ENCODE measurements around the gene SMCO1.
"Not testable (repeated sequence)": the region's sequence is repeated elsewhere in the genome, so short reads cannot be mapped to it uniquely, and the experiment has no call there.

Gene SMCO1

GRCh38 chr3:196519718-196520082 is 4.6 kb upstream of the SMCO1 start:
- H3K4me3 ChIP-seq (ENCODE audit: low read length), result no peak overlapping the region
- no peak for TF ChIP-seq CTCF (conservative IDR thresholded peaks at IDR 0.05; ENCODE audit: low read depth, low read length)
- DNase-seq (ENCODE audit: low read depth), result no peak

- DNase-seq (ENCODE audit: low read depth), result no peak
- H3K4me3 ChIP-seq (ENCODE audit: low read length), result no peak overlapping the region
- TF ChIP-seq CTCF (conservative IDR thresholded peaks at IDR 0.05; ENCODE audit: low read depth, low read length), result peak; percentile 31
Measured at GRCh38 chr3:196518966-196519717, 4.0 kb upstream of the SMCO1 start.

GRCh38 chr3:196517919-196518318 is 2.8 kb upstream of the SMCO1 start:
- H3K4me3 ChIP-seq (ENCODE audit: low read length), result no peak overlapping the region
- no peak for TF ChIP-seq CTCF (conservative IDR thresholded peaks at IDR 0.05; ENCODE audit: low read depth, low read length)
- DNase-seq (ENCODE audit: low read depth), result no peak

GRCh38 chr3:196517162-196517800 is 2.1 kb upstream of the SMCO1 start:
- DNase-seq (ENCODE audit: low read depth), result no peak
- no peak overlapping the region for H3K4me3 ChIP-seq (ENCODE audit: low read length)
- TF ChIP-seq CTCF (conservative IDR thresholded peaks at IDR 0.05; ENCODE audit: low read depth, low read length), result no peak

- no peak for TF ChIP-seq CTCF (conservative IDR thresholded peaks at IDR 0.05; ENCODE audit: low read depth, low read length)
- DNase-seq (ENCODE audit: low read depth), result no peak
Measured at GRCh38 chr3:196514350-196514716, 813 bp downstream of the SMCO1 start.

GRCh38 chr3:196513697-196514349 is 1.3 kb downstream of the SMCO1 start:
- TF ChIP-seq CTCF (conservative IDR thresholded peaks at IDR 0.05; ENCODE audit: low read depth, low read length), result no peak
- no peak overlapping the region for H3K4me3 ChIP-seq (ENCODE audit: low read length)
- no peak for DNase-seq (ENCODE audit: low read depth)

More at GRCh38 chr3:196514350-196514716, 813 bp downstream of the SMCO1 start:
- H3K4me3 ChIP-seq (ENCODE audit: low read length), result no peak overlapping the region

- DNase-seq (ENCODE audit: low read depth); H3K4me3 ChIP-seq (ENCODE audit: low read length): not testable (repeated sequence)
Measured at GRCh38 chr3:196511646-196512425, 3.3 kb downstream of the SMCO1 start.

GRCh38 chr3:196511108-196511507 is 4.0 kb downstream of the SMCO1 start:
- H3K4me3 ChIP-seq (ENCODE audit: low read length); DNase-seq (ENCODE audit: low read depth): not testable (repeated sequence)
